GM18873 (cell line): Measurements from ENCODE around the gene IQSEC1.

Experiments used
- ATAC-seq: cut with Tn5 transposase; IDR thresholded peaks from one replicate; pipeline ENCODE4 v1.9.1; 2021; ENCODE audit warnings: mild to moderate bottlenecking, moderate library complexity, moderate number of reproducible peaks; ENCODE audit not compliant: unreplicated experiment, low FRiP score

IQSEC1 gene

DNA sequence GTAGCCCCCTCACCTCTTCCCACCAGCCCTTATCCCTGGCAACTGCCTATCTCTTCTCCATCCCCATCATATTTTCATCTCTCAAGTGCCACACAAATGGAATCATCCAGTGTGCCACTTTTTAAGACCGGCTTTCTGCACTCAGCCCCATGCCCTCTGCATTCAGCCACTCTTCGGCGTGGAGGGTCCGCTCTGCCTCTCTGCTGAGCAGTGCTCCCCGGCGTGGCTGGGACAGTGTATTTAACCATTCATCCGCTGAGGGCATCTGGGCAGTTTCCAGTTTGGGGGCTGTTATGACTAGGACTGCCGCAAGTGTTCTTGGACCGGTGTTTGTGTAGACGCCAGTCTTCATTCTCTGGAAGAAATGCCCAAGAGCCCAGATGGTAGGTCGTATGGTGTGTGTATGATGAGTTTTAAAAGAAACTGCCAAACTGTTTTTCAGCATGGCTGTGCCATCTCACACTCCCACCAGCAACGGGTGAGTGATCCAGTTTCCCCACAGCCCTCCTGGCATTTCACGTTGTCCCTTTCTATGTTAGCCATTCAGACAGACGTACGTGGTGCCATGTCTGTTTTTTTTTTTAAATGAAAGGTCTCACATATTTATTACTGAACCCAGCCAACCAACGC lies 20.9 kb downstream of the IQSEC1 start:
- ATAC-seq = no peak

DNA sequence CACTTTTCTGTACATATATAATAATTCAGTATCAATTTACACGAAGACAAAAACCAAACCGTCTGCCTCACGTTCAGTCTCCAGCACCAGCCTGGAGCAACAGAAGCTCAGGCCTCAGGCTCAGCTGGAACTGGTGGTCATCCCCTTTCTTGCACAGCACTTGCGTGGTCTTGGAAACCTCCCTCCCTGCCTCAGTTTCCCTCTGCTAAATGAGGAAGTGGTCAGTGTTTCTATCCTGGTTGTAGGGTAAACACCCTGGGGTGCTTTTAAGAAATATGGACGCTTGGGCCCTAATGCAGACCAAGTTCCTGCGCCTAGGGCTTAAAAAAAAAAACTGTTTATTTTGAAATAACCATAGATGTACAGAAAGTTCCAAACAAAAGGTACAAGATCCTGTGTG lies 21.6 kb downstream of the IQSEC1 start:
- ATAC-seq = no peak

DNA sequence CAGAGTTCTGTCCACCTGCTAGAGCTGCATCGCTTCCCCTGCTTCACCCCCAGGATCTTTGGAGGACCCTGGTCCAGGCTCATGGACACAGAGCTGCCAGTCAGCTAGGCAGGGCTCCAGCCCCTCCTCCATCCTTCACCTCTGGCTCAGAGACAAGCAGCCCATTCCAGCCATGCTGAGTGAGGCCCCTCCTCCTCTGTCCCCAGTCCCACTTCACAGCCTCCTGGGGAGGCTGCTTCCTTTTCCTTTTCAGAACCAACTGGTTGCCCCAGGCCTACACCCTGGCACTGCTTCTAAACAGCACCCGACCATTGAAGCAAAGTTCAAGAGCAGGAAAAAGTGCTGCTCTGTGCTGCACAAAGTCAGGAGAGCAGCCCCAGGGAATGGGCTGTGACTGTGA lies 22.2 kb downstream of the IQSEC1 start:
- no peak for ATAC-seq

DNA sequence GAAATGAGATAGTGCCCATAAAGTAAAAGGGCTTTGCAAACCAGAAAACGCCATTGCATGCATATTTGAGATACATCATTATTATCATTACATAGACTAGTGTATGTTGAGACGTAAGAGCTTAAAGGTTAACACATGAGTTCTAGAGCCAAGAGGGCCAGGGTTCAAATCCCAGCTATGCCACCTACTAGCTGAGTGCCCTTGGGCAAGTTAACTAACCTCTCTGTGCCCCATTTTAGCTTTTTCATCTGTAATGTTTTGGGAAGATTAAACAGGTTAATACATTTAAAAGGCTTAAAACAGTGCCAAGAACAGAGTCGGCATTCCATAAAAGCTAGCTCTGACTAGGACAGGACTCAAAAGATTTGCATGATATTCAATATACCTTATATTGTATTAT lies 22.8 kb downstream of the IQSEC1 start:
- no peak for ATAC-seq

DNA sequence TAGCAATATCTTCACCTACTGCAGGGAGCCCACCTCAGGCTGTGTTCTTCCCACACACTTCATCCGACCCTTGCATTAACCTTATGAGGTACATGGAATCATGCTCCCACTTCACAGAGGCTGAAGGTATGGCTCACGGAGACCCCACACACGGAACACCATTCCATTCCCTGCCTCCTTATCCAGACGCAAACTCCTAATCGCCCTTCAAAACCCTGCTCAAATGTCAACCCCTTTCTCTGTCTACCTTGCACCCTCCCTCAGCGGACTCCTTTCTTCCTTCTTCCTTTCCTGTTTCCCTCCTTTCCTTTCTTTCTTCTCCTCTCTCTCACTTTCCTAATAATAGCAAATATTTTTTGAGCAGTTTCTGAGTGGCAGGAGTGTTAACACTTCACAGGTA lies 23.8 kb downstream of the IQSEC1 start:
- no peak for ATAC-seq

DNA sequence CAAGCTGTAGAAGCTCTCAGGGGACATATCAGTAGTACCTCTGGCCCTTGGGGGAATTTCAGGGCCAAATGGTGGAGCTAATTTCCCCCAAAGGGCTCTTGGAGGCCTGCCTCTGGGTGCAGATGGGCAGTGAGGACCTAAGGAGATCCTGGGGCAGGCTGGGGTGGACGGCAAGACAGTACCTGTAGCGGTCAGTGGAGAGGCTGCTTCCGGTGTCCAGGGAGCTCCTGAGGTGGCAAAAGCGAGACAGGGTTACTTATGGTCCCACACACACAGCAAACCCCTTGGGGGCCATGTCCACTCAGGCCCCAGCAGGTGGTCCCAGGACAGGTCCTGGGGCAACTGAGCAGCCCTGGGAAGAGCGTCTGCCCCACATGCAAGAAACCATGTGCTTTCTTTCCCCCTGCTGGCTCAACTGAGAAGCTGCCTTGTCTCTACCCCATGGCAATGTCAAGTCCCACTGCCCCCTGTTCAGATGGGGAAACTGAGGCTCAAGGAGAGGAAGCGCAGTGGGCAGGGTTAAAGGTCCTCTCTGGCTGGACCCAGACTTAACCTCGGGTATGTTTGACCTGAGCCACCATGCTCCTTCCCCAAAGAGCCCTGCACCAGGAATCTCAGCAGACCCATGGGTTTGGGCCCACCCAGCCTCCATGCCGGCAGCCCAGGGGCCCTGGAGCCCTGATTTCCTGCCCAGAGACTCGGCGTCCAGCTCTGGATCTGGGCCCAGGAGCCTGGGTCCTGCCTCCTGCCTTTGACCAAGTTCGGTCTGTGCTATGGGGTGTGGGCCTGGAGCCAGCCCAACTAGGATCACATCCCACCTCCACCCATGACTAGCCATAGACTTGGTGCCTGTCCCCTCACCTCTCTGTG lies 25.7 kb downstream of the IQSEC1 start:
- no peak for ATAC-seq

DNA sequence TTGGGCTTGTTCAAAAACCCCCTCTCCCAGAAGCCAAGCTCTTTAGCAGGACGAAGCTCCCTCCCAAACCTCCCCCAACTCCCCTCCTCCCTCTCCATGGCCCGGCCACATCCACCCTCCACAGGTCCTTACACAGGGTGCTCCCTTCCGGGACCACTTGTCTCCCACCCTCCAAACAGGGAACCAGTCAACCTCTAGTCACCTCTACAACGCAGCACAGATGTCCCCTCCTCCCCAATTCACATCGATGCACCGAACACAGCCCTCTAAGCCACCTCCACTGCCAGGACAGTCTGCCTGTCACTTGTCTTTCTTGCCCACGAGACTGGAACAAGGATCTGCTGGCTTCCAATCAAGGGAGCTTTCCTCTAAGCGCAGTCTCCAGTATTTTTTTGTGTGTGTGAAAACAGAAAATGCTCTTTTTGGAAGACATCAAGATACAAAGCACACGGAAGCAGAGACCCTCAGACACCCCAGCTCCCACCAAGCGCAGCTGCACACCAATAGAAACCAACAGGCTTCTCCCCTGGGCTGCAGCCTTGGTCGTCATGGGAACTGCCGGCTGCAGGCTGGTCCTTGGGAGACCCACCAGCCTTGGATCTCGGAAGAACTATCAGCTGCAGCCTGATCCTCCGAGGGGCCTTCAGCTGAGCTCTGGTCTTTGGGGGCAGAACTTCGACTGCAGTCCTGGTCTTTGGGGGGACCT lies 26.5 kb downstream of the IQSEC1 start:
- ATAC-seq = peak; percentile 7

DNA sequence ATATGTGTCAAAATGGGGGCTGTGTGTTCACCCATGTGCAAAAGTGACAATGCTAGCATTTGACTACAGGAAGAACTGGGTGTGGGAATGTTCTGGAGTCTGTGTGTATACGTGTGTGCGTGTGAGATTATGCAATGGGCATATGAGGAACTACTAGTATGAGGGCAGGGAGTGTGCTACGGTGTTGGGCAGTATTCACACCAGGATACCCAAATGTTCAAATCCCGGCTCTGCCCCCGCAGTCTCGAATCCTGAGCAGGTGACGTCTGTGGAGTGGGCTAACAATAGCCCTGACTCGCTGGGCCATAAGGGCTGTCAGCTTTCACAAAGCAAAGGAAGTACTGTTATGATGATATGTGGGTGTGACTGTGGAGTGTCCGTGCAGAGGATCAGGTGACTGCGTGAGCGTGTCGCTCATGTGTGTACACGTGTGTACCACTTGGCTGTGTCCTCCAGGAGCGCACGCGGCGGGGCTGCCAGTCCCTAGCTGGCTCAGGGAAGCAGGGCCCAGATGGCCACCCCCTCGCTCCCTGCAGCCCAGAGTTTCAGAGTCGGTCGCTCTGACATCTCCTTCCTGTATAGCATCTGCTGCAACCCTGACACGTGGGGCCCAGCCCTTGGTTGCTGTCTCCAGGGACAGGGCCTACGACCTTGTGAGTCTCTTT lies 27.2 kb downstream of the IQSEC1 start:
- ATAC-seq = peak; percentile 86

DNA sequence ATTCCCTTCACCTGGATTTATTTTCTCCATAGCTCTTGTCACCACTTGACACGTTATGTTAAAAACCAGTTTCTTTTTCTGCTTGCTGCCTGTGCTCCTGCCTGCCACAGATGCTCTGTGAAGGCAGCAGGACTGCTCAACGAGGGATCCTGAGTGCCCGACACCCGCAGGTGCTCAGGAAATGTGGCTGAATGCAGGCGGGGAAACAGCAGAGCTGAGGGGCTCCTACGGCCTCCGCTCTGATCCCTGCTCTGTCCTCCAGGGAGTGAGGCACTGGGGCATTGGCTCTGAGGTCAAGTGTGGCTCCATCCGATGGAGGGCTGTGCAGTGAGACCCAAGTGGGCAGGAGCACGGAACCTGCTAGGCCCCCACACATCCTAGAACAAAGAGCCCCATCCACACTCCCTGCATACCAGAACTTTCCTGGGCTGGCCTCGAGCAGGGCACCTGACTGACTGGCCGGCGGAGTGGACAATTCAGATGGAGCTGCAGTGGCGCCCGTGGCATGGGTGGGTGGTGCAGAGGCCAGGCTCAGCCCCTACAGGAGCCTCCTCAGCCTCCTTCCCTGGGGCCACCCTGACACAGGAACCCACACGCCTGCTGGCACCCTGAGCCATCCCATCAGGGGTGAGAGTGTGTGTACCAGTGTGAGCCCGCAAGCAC lies 27.9 kb downstream of the IQSEC1 start:
- no peak for ATAC-seq

DNA sequence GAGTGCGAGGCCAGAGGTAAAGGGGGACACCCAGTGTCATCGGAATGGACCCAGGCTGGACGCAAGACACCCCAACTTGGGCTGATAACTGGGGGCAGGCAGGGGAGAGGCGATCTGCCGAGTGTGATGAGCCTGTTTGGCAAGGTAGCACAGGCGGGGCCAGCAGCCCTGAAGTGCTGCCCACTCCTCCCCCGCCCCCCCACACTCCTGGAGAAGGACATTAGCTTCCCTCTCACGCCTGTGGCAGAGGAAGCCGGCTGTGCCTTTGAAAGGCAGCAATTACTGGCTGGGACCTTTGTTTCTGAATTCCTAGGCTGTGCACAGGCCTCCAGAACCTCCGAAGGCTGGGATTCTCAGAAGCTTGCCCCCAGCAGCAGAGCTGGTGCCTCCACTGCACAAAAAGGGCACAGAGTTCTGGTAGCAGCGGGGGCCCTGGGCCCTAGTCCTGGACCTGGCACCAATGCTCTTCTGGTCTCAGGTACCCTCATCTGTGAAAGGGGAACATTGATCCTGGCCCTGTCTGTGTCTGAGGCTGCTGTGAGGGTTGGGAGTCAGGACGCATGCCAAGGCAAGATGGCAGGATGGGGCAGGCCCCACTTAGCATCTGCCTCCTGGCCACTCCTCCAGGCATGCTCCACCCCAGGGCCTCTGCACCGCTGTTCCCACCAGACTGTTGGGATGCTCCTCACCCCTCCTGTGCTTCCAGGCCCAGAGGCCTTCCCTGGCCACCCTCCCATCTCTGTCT lies 28.6 kb downstream of the IQSEC1 start:
- ATAC-seq = no peak

DNA sequence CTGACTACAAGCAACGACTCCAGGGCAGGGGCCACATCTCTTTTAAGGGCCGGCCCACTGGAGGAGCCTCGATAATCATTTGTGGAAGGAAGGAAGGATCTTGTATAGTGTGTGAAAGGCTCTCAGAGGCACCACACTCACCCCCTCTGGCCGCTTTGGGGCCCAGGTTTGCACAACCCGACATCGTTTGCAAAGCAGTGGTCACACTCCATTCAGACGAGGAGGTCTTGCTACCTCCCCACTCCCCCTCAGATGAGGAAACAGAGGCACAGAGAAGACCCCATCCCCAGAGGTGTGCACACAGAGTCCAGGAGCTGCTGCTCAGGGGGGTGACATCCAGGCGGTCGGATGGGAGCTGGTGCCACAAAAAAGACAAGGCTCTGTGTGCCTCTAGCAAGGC lies 29.6 kb downstream of the IQSEC1 start:
- no peak for ATAC-seq

DNA sequence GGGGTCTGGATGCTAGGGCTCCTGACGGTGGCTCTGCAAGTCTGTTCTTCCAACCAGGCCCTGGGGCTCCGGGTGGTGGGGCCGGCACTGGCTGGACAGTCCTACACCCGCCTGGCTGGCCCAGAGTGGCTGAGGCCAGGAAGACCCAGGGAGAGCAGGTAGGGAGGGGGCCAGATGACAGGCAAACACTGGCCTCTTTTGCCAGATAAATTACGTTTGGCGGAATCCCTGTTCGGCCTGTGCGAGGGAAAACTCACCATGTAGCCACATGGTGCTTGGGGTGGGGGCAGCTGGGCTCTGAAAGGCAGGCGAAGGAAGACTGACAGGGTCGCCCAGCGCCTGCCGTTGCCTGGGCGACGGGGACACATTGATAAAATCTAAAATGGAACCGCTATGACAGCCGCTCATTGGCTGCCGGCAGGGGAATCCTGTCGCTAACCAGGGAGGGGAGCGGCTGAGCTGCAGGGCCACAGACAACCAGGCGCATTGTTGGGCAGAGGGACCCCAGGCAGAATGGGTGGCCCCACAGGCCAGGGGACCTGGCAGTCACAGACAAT lies 30.4 kb downstream of the IQSEC1 start:
- no peak for ATAC-seq

DNA sequence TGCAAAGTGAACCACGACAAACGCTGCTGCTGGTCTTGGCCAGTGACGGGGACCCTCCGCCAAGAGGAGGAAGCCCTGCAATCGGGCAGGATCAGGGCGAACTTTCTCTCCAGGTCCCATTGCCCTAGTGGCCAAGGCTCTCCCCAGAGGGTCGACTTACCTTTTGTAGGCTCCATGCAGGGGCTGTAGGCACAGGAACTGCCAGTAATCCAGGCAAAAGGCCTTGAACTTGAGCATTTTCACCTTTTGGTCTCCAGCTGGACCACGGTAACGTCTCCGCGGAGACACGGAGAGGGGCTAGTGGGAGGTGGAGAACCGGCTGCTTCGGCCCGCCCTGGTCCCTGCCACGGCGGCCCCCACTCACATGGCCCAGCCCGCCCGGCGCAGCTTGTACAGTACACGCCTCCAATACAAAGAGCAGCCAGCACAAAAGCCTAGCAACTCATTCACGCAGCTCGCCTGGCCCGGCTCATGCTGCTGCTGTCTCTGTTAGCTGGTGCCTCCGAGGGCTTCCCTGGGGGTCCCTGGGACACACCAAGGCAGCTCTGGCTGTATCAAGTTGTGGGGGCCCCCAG lies 31.0 kb downstream of the IQSEC1 start:
- ATAC-seq = no peak

DNA sequence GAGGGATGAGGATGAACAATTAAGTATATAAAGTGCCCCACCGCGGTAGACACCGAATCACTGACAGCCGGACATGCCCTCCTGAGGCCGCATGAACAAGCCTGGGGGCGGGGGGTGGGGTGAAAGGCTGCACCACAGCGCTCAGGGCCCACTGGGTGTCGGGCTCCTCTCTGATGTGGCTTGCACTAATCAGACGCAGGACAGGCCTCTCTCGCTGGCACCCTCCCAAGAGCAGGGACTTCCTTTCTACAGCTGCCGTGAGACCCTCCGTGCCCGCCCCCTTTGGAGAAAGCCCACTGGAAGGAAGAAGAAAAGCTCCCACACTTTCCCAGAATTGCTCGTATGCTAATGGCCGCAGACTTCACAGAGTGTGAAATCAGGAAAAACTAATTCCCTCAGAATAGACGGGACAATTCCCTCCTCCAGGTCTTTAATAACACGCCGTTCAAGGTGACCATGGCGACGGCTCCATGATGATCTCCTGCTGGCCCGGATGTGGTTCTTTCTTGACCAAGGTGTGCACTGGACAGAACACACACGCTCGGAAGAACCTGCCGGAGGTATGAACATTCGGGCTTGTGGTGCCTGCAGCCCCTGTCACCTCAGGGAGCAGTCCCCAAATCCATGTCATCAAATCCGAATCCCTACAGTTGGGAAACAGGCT lies 32.0 kb downstream of the IQSEC1 start:
- ATAC-seq = no peak

DNA sequence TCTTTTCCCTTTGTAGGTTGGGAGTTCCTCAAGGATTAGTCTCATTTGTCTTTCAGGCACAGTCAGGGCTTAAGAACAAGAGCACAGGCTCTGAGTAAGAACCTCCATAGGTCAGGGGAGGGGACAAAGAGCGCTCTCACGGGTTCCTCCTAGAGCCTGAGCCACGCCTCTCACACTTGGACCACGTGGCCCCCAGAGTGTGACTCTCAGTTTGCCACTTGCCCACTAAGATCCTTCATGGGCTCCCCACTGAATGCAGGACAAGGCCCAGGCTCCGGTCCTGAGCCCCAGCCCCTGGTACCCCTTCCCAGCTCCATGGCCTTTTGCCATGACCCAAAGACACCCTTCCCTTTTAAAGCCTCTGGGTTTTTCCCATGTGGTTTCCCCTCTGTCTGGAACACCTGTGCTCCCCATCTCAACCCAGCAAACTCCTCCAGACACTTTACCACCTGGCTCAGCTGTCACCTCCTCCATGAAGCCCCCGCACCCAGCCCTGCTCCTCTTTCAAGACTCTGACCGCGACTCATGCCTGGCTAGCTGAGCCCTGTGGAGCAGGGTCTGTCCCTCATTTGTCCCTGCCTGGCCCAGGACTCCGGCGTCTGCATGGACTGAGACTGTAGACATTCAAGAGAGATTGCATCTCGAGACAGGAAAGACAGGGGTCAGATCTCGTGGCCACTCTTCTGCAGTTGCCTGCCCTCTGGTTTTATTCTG lies 32.7 kb downstream of the IQSEC1 start:
- no peak for ATAC-seq

DNA sequence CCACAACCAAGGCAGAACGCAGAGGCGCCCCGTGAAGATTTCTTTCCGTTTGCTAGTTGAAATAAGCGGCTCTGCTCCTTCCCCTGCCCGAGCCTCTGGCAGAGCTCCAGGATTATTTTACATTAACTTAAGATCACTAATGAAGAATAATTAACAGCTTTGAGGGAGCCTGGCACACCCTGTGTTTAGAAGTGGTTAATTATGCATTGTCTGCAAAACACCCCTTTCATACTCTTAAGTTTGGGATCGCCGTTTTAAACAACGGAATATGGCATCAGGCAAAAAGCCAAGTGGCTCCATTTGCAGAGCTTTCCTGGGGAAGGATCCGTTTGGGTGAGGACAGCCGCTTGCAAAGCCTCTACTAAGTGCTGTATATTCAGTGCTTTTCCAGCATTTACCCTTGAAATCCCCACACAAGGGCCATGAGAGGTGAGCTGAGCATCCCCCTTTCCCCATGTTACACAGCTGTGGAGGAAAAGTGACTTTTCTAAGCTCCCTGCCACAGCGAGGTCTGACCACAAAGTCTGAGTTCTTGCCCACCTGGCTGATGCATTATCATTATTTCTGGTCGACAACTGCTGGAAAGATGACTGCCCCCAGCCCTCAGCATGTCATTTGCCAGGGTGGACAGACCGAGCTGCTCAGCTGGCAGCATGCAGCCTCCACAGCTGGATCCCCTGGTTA lies 33.9 kb downstream of the IQSEC1 start:
- no peak for ATAC-seq

DNA sequence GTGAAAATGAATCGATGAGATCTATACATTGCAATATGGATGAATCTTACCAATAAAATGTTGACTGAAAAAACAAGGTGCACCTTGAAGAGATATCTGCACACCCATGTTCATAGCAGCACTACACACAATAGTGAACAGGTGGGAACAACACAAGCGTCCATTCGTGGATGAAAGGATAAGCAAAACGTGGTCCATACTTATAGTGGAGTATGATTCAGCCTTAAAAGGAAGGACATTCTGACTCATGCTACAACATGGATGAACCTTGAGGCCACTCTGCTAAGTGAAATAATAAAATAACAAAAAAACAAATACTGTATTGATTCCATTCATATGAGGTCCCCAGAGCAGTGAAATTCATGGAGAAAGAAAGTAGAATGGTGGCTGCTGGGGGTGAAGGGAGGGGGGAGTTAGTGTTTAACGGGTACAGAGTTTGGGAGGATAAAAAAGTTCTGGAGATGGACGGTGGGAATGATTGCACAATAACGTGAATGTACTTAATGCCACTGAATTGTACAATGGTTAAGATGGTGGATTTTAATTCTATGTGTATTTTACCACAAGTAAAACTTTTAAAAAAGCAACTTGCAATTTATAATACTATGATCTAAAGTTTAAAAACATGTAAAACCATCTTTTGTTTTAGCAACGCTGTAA lies 35.6 kb downstream of the IQSEC1 start:
- ATAC-seq = no peak
